Activated CD4-positive, alpha-beta T cell treated with anti-CD3 and anti-CD28 coated beads for 36 hours (primary cell): ENCODE results near the gene DDTL. TPM values are rescaled to one million over a fixed set of nuclear protein-coding genes. Genes with fewer than 3 reads are reported as not detected.

Experiments used
- ATAC-seq: fragments of 200-7000 bp; cut with Tn5 transposase; one replicate; pipeline ENCODE4 v1.10.0; 2021; ENCODE audit warnings: mild to moderate bottlenecking, moderate library complexity
- CTCF ChIA-PET: fragments of 350-600 bp; sonication (Branson Sonifier 250); formaldehyde crosslinking; loops from one replicate; lab custom pipeline; 2021; ENCODE audit warnings: antibody characterized with exemption; lab: Charles Lee
- POLR2A ChIA-PET: fragments of 350-600 bp; sonication (Branson Sonifier 250); formaldehyde crosslinking; loops from one replicate; lab custom pipeline; 2021; ENCODE audit warnings: antibody characterized with exemption, inconsistent platforms; lab: Charles Lee
- DNase-seq: peaks from one replicate; pipeline ENCODE4 v3.0.0-alpha.2; 2020
- H3K27ac Mint-ChIP-seq: one replicate; pipeline ENCODE4 v1.8.0; 2021; ENCODE audit warnings: mixed read lengths
- H3K27me3 Mint-ChIP-seq: one replicate; pipeline ENCODE4 v1.8.0; 2021; ENCODE audit warnings: mixed read lengths
- H3K36me3 Mint-ChIP-seq: one replicate; pipeline ENCODE4 v1.8.0; 2021; ENCODE audit warnings: low read depth, mixed read lengths
- H3K4me1 Mint-ChIP-seq: one replicate; pipeline ENCODE4 v1.8.0; 2021; ENCODE audit warnings: mixed read lengths
- H3K4me3 Mint-ChIP-seq: one replicate; pipeline ENCODE4 v1.8.0; 2021; ENCODE audit warnings: mild to moderate bottlenecking, moderate library complexity, mixed read lengths
- H3K9me3 Mint-ChIP-seq: one replicate; pipeline ENCODE4 v1.8.0; 2021; ENCODE audit warnings: low read depth, mixed read lengths
- intact Hi-C, 2 experiments: fragments of 100-400 bp; cut with DNase I in 1 of 2; cut with micrococcal nuclease in 1 of 2; formaldehyde crosslinking; loops; one replicate each; pipeline versions ENCODE4 v1.14.2 to v1.15.1; 2022 to 2024; cut with DNase I, micrococcal nuclease
- total RNA-seq, 2 experiments: library from RNA; stranded (reverse); gene quantifications; one replicate each; pipeline ENCODE4 v1.2.3, GENCODE V29; 2021

Gene DDTL
- total RNA-seq, 2 experiments from 2014 or later: 2.3 to 2.8 TPM

GRCh38 chr22:24007253-24008021 lies 40.7 kb downstream of the DDTL start:
- POLR2A ChIA-PET: no interaction called here
- H3K27ac Mint-ChIP-seq: no peak overlapping the region
- H3K9me3 Mint-ChIP-seq: no peaks in the 10 kb centered on the region
- CTCF ChIA-PET: no interaction called here
- peaks cover 2% of the 10 kb centered on the region for H3K27me3 Mint-ChIP-seq
- H3K36me3 Mint-ChIP-seq: no peaks in the 10 kb centered on the region
- no peak overlapping the region for H3K4me3 Mint-ChIP-seq
- ATAC-seq (no peak), DNase-seq (no peak)
- intact Hi-C loops: loop anchor here (5.0 kb wide), 2 partner anchors 35 to 70 kb away; partner anchors contain the start of gene DDT (in 1 of the 2)
- peaks cover 7% of the 10 kb centered on the region for H3K4me1 Mint-ChIP-seq

- CTCF ChIA-PET: no interaction called here
- H3K9me3 Mint-ChIP-seq: no peaks in the 10 kb centered on the region
- no peaks in the 10 kb centered on the region for H3K36me3 Mint-ChIP-seq
- POLR2A ChIA-PET: no interaction called here
- peaks cover 2% of the 10 kb centered on the region for H3K27me3 Mint-ChIP-seq
- no peak overlapping the region for H3K4me3 Mint-ChIP-seq
- no peak overlapping the region for H3K27ac Mint-ChIP-seq
- DNase-seq: no peak
- no peak for ATAC-seq
- H3K4me1 Mint-ChIP-seq: peaks cover 11% of the 10 kb centered on the region
- intact Hi-C loops: loop anchor here (5.0 kb wide), 2 partner anchors 36 to 71 kb away; partner anchors contain the start of gene DDT (in 1 of the 2)
These were observed 41.3 kb downstream of the DDTL start for GRCh38 chr22:24008022-24008283.

GRCh38 chr22:24008381-24009226 lies 41.9 kb downstream of the DDTL start:
- Mint-ChIP-seq H3K36me3 (peaks cover 2% of the 10 kb centered on the region), H3K4me1 (peaks cover 15% of the 10 kb centered on the region), H3K27me3 (no peaks in the 10 kb centered on the region), H3K4me3 (no peak overlapping the region), H3K9me3 (no peaks in the 10 kb centered on the region), H3K27ac (no peak overlapping the region)
- intact Hi-C loops: loop anchor here (5.0 kb wide), 2 partner anchors 36 to 71 kb away; partner anchors contain the start of gene DDT (in 1 of the 2)
- no peak for DNase-seq
- POLR2A ChIA-PET: no interaction called here
- CTCF ChIA-PET: no interaction called here
- no peak for ATAC-seq

GRCh38 chr22:24009227-24010017 lies 42.7 kb downstream of the DDTL start:
- no peak overlapping the region for H3K4me3 Mint-ChIP-seq
- ATAC-seq: no peak
- ChIA-PET POLR2A (no interaction called here), CTCF (interaction anchor here (0.6 to 0.9 kb wide), 4 partner anchors 9 to 115 kb away, joined by 3 to 5 read pairs (median 4); partner anchors contain the start of gene MIF)
- DNase-seq: no peak
- H3K27me3 Mint-ChIP-seq: no peaks in the 10 kb centered on the region
- peaks cover 21% of the 10 kb centered on the region for H3K4me1 Mint-ChIP-seq
- intact Hi-C loops: loop anchor here (5.0 to 10.0 kb wide), 6 partner anchors 37 to 418 kb away; partner anchors contain the start of genes ADORA2A (in 1 of the 2), DDT (in 1 of the 2) and SPECC1L (in 1 of the 2)
- no peak overlapping the region for H3K27ac Mint-ChIP-seq
- H3K36me3 Mint-ChIP-seq: peaks cover 4% of the 10 kb centered on the region
- no peaks in the 10 kb centered on the region for H3K9me3 Mint-ChIP-seq

DNA sequence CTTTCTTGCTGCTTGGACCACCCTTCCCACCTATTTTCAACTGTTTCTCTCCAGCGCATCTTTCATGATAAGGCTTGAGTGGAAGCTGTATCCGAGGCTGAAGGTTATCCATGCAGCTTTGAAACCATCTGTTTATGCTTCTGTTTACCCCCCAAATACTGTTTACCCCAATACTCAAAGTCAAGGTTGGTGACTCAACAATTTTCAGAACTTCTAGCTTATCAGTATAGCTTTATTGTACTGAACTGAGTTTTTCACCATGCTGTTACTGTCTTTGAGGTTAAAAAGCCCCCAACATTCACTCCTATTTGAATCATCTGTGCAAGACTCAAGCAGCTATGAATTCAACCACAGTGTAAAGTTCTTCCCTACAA lies 43.3 kb downstream of the DDTL start:
- ChIA-PET CTCF (interaction anchor here (0.6 to 1.1 kb wide), 5 partner anchors 8 to 116 kb away, joined by 3 to 5 read pairs (median 4); partner anchors contain the start of gene MIF), POLR2A (interaction anchor here (1.3 kb wide), 1 partner anchor 116 kb away, joined by 3 read pairs; the partner anchor contains the start of gene MIF)
- Mint-ChIP-seq H3K4me3 (peak overlapping the region; percentile 42), H3K27ac (peak overlapping the region; percentile 79), H3K4me1 (peaks cover 24% of the 10 kb centered on the region), H3K9me3 (no peaks in the 10 kb centered on the region), H3K27me3 (no peaks in the 10 kb centered on the region), H3K36me3 (peaks cover 4% of the 10 kb centered on the region)
- intact Hi-C loops: loop anchor here in 1 of 2 experiments (5.0 to 10.0 kb wide), 4 partner anchors 147 to 417 kb away; partner anchors contain the start of genes ADORA2A and SPECC1L
- no peak for ATAC-seq
- DNase-seq: no peak

- H3K4me1 Mint-ChIP-seq: peaks cover 27% of the 10 kb centered on the region
- ChIA-PET POLR2A (no interaction called here), CTCF (no interaction called here)
- intact Hi-C loops: loop anchor here in 1 of 2 experiments (1.0 to 10.0 kb wide), 9 partner anchors 12 to 544 kb away; partner anchors contain the start of genes ADORA2A, GUCD1, MIF and SNRPD3
- H3K4me3 Mint-ChIP-seq: peak overlapping the region; percentile 92
- no peaks in the 10 kb centered on the region for H3K9me3 Mint-ChIP-seq
- peaks cover 12% of the 10 kb centered on the region for H3K36me3 Mint-ChIP-seq
- no peak for DNase-seq
- no peak for ATAC-seq
- H3K27ac Mint-ChIP-seq: peak overlapping the region; percentile 94
- no peaks in the 10 kb centered on the region for H3K27me3 Mint-ChIP-seq
These were observed 45.0 kb downstream of the DDTL start for GRCh38 chr22:24011735-24012068.

DNA sequence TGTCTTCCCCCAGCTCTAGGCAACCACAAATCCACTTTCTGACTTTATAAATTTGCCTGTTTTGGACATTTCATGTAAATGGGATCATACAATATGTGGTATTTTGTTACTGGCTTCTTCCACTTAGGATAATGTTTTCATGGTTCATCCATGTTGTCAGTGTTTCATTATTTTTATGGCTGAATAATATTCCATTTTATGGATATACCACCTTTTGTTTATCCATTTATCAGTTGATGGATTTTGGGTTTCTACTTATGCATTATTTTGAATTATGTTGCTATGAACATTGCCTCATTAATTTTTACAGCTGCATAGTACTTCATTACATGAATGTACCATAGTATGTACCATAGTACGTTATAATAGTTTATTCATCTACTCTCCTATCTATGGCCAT lies 49.5 kb downstream of the DDTL start:
- peaks cover 25% of the 10 kb centered on the region for H3K36me3 Mint-ChIP-seq
- ChIA-PET POLR2A (no interaction called here), CTCF (interaction anchor here (0.7 kb wide), 1 partner anchor 20 kb away, joined by 3 read pairs; no protein-coding TSS in a partner anchor)
- no peaks in the 10 kb centered on the region for H3K27me3 Mint-ChIP-seq
- DNase-seq: no peak
- H3K4me1 Mint-ChIP-seq: peaks cover 35% of the 10 kb centered on the region
- no peak overlapping the region for H3K27ac Mint-ChIP-seq
- no peak for ATAC-seq
- intact Hi-C loops: loop anchor here in 1 of 2 experiments (10.0 kb wide), 1 partner anchor 301 kb away; no protein-coding TSS in a partner anchor
- no peaks in the 10 kb centered on the region for H3K9me3 Mint-ChIP-seq
- no peak overlapping the region for H3K4me3 Mint-ChIP-seq

DNA sequence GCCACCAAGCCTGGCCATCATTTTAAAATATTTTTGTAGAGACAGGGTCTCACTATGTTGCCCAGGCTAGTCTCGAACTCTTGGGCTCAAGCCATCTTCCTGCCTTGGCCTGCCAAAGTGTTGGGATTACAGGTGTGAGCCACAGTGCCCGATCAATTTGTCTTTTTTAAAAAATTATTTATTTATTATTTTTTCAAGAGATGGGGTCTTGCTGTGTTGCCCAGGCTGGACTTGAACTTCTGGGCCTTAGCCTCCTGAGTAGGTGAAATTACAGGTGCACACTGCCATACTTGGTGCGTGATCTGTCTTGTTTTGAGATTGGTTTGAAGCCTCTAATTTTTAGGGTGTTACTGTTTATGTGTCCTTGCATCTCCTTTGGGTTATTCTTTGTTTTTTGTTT lies 54.6 kb downstream of the DDTL start:
- DNase-seq (no peak), ATAC-seq (no peak)
- intact Hi-C loops: no loop called here
- ChIA-PET POLR2A (no interaction called here), CTCF (no interaction called here)
- Mint-ChIP-seq H3K4me3 (no peak overlapping the region), H3K36me3 (peaks cover 49% of the 10 kb centered on the region), H3K9me3 (peaks cover 7% of the 10 kb centered on the region), H3K27me3 (no peaks in the 10 kb centered on the region), H3K27ac (no peak overlapping the region), H3K4me1 (peaks cover 48% of the 10 kb centered on the region)

Other genes starting within 250 kb of the DDTL start
- 1 to 10 TPM; 1.6 to 1.7 TPM for gene ZNF70, start 215.8 kb upstream of the DDTL start, total RNA-seq
- gene VPREB3, start 212.5 kb upstream of the DDTL start, total RNA-seq: under 1 TPM in 1 of 2 experiments, not detected in 1; 0.80 TPM
- gene C22orf15, start 203.9 kb upstream of the DDTL start, total RNA-seq: 1 to 10 TPM in 1 of 2 experiments, under 1 TPM in 1; 0.30 to 1.3 TPM
- 100 to 1,000 TPM; 131 to 134 TPM for gene CHCHD10, start 198.9 kb upstream of the DDTL start, total RNA-seq
- gene MMP11, start 194.0 kb upstream of the DDTL start, total RNA-seq: 1 to 10 TPM in 1 of 2 experiments, under 1 TPM in 1; 0.32 to 1.1 TPM
- 10 to 100 TPM; 78.2 to 95.2 TPM for gene SMARCB1, start 179.9 kb upstream of the DDTL start, total RNA-seq
- gene DERL3, start 127.9 kb upstream of the DDTL start, total RNA-seq: 1 to 10 TPM; 5.2 to 5.7 TPM
- 1 to 10 TPM; 7.6 to 7.7 TPM for gene SLC2A11, start 109.0 kb upstream of the DDTL start, total RNA-seq
- gene MIF, start 72.5 kb upstream of the DDTL start, total RNA-seq: 1,000 to 10,000 TPM; 1,478 to 1,739 TPM
- gene GSTT2B, start 5.7 kb upstream of the DDTL start, total RNA-seq: not detected
- gene DDT, start 7.6 kb downstream of the DDTL start, total RNA-seq: 100 to 1,000 TPM in 1 of 2 experiments, 10 to 100 TPM in 1; 91.3 to 118 TPM
- gene GSTT2, start 13.2 kb downstream of the DDTL start, total RNA-seq: not detected
- not detected for gene GSTT4, start 38.6 kb downstream of the DDTL start, total RNA-seq
- gene CABIN1, start 44.4 kb downstream of the DDTL start, total RNA-seq: 100 to 1,000 TPM in 1 of 2 experiments, 10 to 100 TPM in 1; 95.9 to 102 TPM
- gene SUSD2, start 214.6 kb downstream of the DDTL start, total RNA-seq: under 1 TPM; 0.65 to 0.80 TPM